ENCODE results near the gene MACROH2A1. TPM values are rescaled to one million over a fixed set of nuclear protein-coding genes. Genes with fewer than 3 reads are reported as not detected.

The MACROH2A1 gene
- total and polyA plus RNA-seq, 4 experiments from 2014 or later, result 100 to 181 (median 108) TPM

DNA sequence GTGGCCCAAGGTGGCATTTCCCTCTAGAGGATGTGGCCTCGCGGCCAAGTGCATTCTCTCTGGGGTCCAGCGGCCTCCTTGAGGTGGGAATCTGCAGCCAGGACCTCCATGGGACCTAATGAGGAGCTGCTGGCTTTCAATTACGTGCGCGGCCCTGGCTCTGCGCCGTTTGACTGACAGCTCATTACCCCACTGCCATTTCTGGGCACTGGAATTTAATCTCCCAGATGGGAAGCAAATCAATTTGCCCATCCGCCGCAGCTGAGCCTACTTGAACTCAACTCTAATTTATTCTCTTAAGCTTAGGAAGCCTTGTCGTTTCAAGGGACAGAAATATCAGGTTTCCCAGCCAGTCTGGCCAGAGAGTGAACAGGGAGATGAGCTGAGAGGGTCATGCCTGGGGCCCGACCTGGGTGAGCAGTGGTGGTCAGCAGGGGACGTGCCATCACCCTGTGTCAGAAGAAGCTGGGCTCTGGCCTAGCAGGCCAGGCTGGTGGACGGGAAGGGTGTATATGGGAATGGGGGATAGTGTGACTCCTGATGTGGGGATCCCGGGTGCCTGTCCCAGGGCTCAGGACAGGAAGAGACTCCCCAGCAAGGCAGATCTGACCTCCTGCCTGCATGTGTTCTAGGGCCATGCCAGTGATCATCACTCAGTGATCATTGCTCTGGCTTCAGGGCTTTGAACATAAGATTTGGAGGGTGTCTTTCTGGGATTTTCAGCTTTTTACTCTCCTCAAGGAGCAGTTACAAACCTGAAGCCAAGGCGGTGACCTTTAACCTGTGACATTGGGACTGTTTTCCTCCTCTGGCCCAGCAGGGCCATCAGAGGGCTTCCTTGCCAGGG is 69.7 kb downstream of the MACROH2A1 start:
- H3K27me3 Mint-ChIP-seq, result no peaks in the 10 kb centered on the region

DNA sequence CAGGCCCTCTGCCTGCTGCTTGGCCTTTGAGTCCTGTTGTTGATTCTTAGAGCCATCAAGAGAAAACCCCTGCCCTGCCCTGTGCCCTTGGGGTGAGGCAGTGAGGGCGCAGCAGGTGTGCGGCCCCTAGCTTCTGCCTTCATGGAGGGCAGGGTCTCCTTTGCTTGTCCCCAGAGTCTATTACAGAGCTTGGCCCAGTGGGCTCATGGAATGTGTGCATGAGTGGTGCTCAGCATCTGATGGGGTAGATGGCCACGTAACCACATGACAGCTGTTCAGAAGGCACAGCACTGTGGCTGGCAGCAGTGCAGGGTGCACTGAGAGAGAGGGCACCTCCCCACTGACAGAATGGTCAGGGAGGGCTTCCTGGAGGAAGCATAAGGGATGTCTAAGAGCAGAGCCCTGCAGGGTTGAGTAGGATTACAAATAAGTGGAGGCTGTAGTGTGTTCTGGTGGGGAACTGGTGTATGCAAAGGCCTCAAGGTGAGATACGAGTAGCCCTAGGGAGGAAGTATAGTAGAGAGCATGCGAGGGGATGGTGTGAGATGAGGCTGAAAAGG is 70.8 kb downstream of the MACROH2A1 start:
- Mint-ChIP-seq H3K27ac (peak overlapping the region in 3 of 7 donors; percentile 4 to 61 (median 30)), H3K27me3 (no peaks in the 10 kb centered on the region), H3K36me3 (peaks cover 3 to 32% of the 10 kb centered on the region in 2 donors), H3K9me3 (no peaks in the 10 kb centered on the region), H3K4me3 (no peak overlapping the region), H3K4me1 (peaks cover 9 to 21% (median 12%) of the 10 kb centered on the region in 4 donors)
- Histone ChIP-seq H3K36me3 (ENCODE audit: insufficient read depth, low read length) (peaks cover 4% of the 10 kb centered on the region), H3K27ac (ENCODE audit: low read depth, low read length) (no peak overlapping the region), H3K9me3 (ENCODE audit: control insufficient read depth in 1 of 2, low read length in 2 of 2) (no peaks in the 10 kb centered on the region), H3K4me3 (ENCODE audit: low read length in 2 of 2) (no peak overlapping the region), H3K27me3 (ENCODE audit: insufficient read depth, low read length) (no peaks in the 10 kb centered on the region), H3K4me1 (ENCODE audit: insufficient read depth, low read length) (peaks cover 18% of the 10 kb centered on the region)
- no peak for DNase-seq
- ChIA-PET POLR2A (ENCODE audit: partially characterized antibody) (no interaction called here), CTCF (ENCODE audit: partially characterized antibody) (interaction anchor here (1.3 kb wide), 1 partner anchor 21 kb away, joined by 3 read pairs; no protein-coding TSS in a partner anchor)
- intact Hi-C loops (cut with micrococcal nuclease), result no loop called here

More for the DNA sequence above, 69.7 kb downstream of the MACROH2A1 start:
- intact Hi-C loops (cut with micrococcal nuclease), result no loop called here
- H3K4me1 ChIP-seq (ENCODE audit: insufficient read depth, low read length), result peaks cover 18% of the 10 kb centered on the region
- H3K4me3 ChIP-seq (ENCODE audit: low read length in 2 of 2), result no peak overlapping the region
- peaks cover 4% of the 10 kb centered on the region for H3K36me3 ChIP-seq (ENCODE audit: insufficient read depth, low read length)
- POLR2A ChIA-PET (ENCODE audit: partially characterized antibody), result no interaction called here
- H3K9me3 ChIP-seq (ENCODE audit: control insufficient read depth in 1 of 2, low read length in 2 of 2), result no peaks in the 10 kb centered on the region
- H3K36me3 Mint-ChIP-seq, result peaks cover 9 to 41% of the 10 kb centered on the region in 2 donors
- peaks cover 9 to 19% (median 12%) of the 10 kb centered on the region in 4 donors for H3K4me1 Mint-ChIP-seq
- CTCF ChIA-PET (ENCODE audit: partially characterized antibody), result interaction anchor here (1.3 kb wide), 1 partner anchor 20 kb away, joined by 3 read pairs; no protein-coding TSS in a partner anchor
- H3K27ac Mint-ChIP-seq, result peak overlapping the region in 2 of 7 donors; percentile 3 to 65
- DNase-seq, result no peak
- no peak overlapping the region for H3K27ac ChIP-seq (ENCODE audit: low read depth, low read length)
- no peak overlapping the region for H3K4me3 Mint-ChIP-seq
- H3K9me3 Mint-ChIP-seq, result no peaks in the 10 kb centered on the region
- no peaks in the 10 kb centered on the region for H3K27me3 ChIP-seq (ENCODE audit: insufficient read depth, low read length)

GRCh38 chr5:135327429-135328127 is 71.5 kb downstream of the MACROH2A1 start:
- Mint-ChIP-seq H3K27ac (peak overlapping the region in 1 of 7 donors; percentile 35), H3K36me3 (peaks cover 0 to 28% of the 10 kb centered on the region in 2 donors), H3K9me3 (no peaks in the 10 kb centered on the region), H3K27me3 (no peaks in the 10 kb centered on the region), H3K4me3 (no peak overlapping the region), H3K4me1 (peaks cover 9 to 21% (median 12%) of the 10 kb centered on the region in 4 donors)
- Histone ChIP-seq H3K27me3 (ENCODE audit: insufficient read depth, low read length) (no peaks in the 10 kb centered on the region), H3K36me3 (ENCODE audit: insufficient read depth, low read length) (peaks cover 4% of the 10 kb centered on the region), H3K27ac (ENCODE audit: low read depth, low read length) (no peak overlapping the region), H3K9me3 (ENCODE audit: control insufficient read depth in 1 of 2, low read length in 2 of 2) (no peaks in the 10 kb centered on the region), H3K4me1 (ENCODE audit: insufficient read depth, low read length) (peaks cover 18% of the 10 kb centered on the region), H3K4me3 (ENCODE audit: low read length in 2 of 2) (no peak overlapping the region)
- no peak for DNase-seq
- intact Hi-C loops (cut with micrococcal nuclease), result no loop called here
- ChIA-PET POLR2A (ENCODE audit: partially characterized antibody) (no interaction called here), CTCF (ENCODE audit: partially characterized antibody) (no interaction called here)

GRCh38 chr5:135326296-135327254 is 72.5 kb downstream of the MACROH2A1 start:
- peaks cover 18% of the 10 kb centered on the region for H3K4me1 ChIP-seq (ENCODE audit: insufficient read depth, low read length)
- H3K27ac ChIP-seq (ENCODE audit: low read depth, low read length), result no peak overlapping the region
- peaks cover 1% of the 10 kb centered on the region for H3K36me3 ChIP-seq (ENCODE audit: insufficient read depth, low read length)
- H3K4me1 Mint-ChIP-seq, result peaks cover 9 to 21% (median 12%) of the 10 kb centered on the region in 4 donors
- no peaks in the 10 kb centered on the region for H3K27me3 ChIP-seq (ENCODE audit: insufficient read depth, low read length)
- peaks cover 0 to 19% of the 10 kb centered on the region in 2 donors for H3K36me3 Mint-ChIP-seq
- H3K4me3 ChIP-seq (ENCODE audit: low read length in 2 of 2), result no peak overlapping the region
- intact Hi-C loops (cut with micrococcal nuclease), result no loop called here
- H3K27me3 Mint-ChIP-seq, result no peaks in the 10 kb centered on the region
- DNase-seq, result no peak
- H3K4me3 Mint-ChIP-seq, result no peak overlapping the region
- ChIA-PET CTCF (ENCODE audit: partially characterized antibody) (interaction anchor here (1.1 to 1.3 kb wide), 2 partner anchors 10 to 18 kb away, joined by 3 read pairs; no protein-coding TSS in a partner anchor), POLR2A (ENCODE audit: partially characterized antibody) (no interaction called here)
- peak overlapping the region in 1 of 7 donors; percentile 32 for H3K27ac Mint-ChIP-seq
- H3K9me3 Mint-ChIP-seq, result no peaks in the 10 kb centered on the region
- H3K9me3 ChIP-seq (ENCODE audit: control insufficient read depth in 1 of 2, low read length in 2 of 2), result no peaks in the 10 kb centered on the region

- Mint-ChIP-seq H3K9me3 (no peaks in the 10 kb centered on the region), H3K4me3 (peak overlapping the region in 5 of 8 donors; percentile 19 to 64 (median 42)), H3K4me1 (peaks cover 9 to 21% (median 12%) of the 10 kb centered on the region in 4 donors), H3K27ac (peak overlapping the region; percentile 0 to 74 (median 43)), H3K36me3 (peaks cover 0 to 9% of the 10 kb centered on the region in 2 donors), H3K27me3 (no peaks in the 10 kb centered on the region)
- Histone ChIP-seq H3K4me3 (ENCODE audit: low read length in 2 of 2) (no peak overlapping the region), H3K27ac (ENCODE audit: low read depth, low read length) (no peak overlapping the region), H3K4me1 (ENCODE audit: insufficient read depth, low read length) (peaks cover 18% of the 10 kb centered on the region), H3K36me3 (ENCODE audit: insufficient read depth, low read length) (no peaks in the 10 kb centered on the region), H3K27me3 (ENCODE audit: insufficient read depth, low read length) (no peaks in the 10 kb centered on the region), H3K9me3 (ENCODE audit: control insufficient read depth in 1 of 2, low read length in 2 of 2) (no peaks in the 10 kb centered on the region)
- ChIA-PET CTCF (ENCODE audit: partially characterized antibody) (interaction anchor here (1.1 to 1.4 kb wide), 3 partner anchors 12 to 134 kb away, joined by 3 to 4 read pairs (median 3); no protein-coding TSS in a partner anchor), POLR2A (ENCODE audit: partially characterized antibody) (interaction anchor here (0.7 kb wide), 1 partner anchor 8 kb away, joined by 3 read pairs; no protein-coding TSS in a partner anchor)
- peak; percentile 31 to 52 (median 37) for DNase-seq
- intact Hi-C loops (cut with micrococcal nuclease), result no loop called here
Observed at GRCh38 chr5:135324897-135325650, 74.0 kb downstream of the MACROH2A1 start.

DNA sequence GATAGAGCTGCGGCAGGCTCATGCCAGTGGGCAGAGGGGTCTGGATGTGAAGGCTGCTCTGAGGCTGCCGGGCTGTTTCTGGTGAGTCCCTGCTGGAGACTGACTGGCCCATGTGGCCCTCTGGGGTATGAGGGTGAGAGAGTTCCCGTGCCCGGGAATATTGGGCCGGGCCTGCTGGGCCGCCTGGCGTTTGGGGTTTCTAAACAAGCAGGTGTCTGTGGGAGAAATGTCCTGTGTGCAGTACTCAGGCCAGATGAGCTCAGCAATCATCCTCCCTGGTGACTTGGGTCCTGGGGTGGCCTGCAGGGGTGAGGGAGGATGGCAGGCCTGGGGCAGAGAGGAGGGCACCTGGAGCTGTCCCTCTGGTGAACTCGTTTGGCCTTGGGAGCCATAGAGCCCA is 74.9 kb downstream of the MACROH2A1 start:
- CTCF ChIA-PET (ENCODE audit: partially characterized antibody), result interaction anchor here (1.4 kb wide), 1 partner anchor 133 kb away, joined by 4 read pairs; no protein-coding TSS in a partner anchor
- H3K36me3 ChIP-seq (ENCODE audit: insufficient read depth, low read length), result no peaks in the 10 kb centered on the region
- intact Hi-C loops (cut with micrococcal nuclease), result no loop called here
- POLR2A ChIA-PET (ENCODE audit: partially characterized antibody), result no interaction called here
- H3K27me3 ChIP-seq (ENCODE audit: insufficient read depth, low read length), result no peaks in the 10 kb centered on the region
- H3K9me3 ChIP-seq (ENCODE audit: control insufficient read depth in 1 of 2, low read length in 2 of 2), result no peaks in the 10 kb centered on the region
- Mint-ChIP-seq H3K36me3 (peaks cover 0 to 5% of the 10 kb centered on the region in 2 donors), H3K27ac (peak overlapping the region in 1 of 7 donors; percentile 42), H3K4me3 (no peak overlapping the region), H3K9me3 (no peaks in the 10 kb centered on the region), H3K4me1 (peaks cover 9 to 21% (median 12%) of the 10 kb centered on the region in 4 donors), H3K27me3 (no peaks in the 10 kb centered on the region)
- DNase-seq, result no peak
- H3K4me3 ChIP-seq (ENCODE audit: low read length in 2 of 2), result no peak overlapping the region
- H3K27ac ChIP-seq (ENCODE audit: low read depth, low read length), result no peak overlapping the region
- peaks cover 18% of the 10 kb centered on the region for H3K4me1 ChIP-seq (ENCODE audit: insufficient read depth, low read length)

All from CD4-positive, alpha-beta memory T cell (primary cell).